Measurements from ENCODE around the gene SEMA4B.
"Not testable (repeated sequence)": the region's sequence is repeated elsewhere in the genome, so short reads cannot be mapped to it uniquely, and the experiment has no call there.

Gene SEMA4B

DNA sequence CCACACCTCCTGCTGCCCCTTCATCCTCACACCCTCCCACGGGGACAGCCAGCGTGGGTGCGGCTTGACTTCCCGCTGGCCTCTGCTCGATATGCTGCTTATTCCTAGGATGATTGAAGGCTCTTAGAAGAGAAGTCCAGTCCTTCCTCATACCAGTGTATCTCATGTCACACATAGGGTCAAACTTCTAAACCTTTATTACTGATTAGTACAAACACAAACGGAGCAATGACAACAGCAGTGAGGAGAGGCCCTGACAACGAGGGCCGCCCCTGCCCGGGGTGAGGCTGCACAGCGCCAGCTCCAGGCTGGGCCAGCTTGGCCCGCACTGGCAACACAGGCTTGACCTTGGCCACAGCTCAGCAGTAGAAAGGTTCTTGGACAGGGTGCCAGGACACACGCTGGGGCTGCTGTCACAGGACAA is 29.0 kb downstream of the SEMA4B start:
- DNase-seq = no peak

DNA sequence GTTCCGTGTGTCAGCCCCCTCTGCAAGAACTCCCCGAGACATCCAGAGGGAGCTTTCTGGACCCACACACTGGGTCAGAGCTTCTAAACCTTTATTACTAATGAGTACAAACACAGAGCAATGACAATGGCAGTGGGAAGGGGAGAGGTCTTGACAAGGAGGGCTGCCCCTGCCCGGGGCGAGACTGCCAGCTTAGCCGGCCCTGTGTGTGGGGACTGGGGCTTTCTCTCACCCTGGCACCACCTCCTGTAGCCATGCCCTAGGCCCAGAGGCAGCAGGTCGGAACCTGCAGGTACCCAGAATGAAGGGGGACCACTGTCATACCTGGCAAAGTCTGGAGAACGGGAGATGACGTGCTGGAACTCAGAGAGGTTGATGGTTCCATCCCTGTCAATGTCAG is 29.5 kb downstream of the SEMA4B start:
- no peak for DNase-seq

DNA sequence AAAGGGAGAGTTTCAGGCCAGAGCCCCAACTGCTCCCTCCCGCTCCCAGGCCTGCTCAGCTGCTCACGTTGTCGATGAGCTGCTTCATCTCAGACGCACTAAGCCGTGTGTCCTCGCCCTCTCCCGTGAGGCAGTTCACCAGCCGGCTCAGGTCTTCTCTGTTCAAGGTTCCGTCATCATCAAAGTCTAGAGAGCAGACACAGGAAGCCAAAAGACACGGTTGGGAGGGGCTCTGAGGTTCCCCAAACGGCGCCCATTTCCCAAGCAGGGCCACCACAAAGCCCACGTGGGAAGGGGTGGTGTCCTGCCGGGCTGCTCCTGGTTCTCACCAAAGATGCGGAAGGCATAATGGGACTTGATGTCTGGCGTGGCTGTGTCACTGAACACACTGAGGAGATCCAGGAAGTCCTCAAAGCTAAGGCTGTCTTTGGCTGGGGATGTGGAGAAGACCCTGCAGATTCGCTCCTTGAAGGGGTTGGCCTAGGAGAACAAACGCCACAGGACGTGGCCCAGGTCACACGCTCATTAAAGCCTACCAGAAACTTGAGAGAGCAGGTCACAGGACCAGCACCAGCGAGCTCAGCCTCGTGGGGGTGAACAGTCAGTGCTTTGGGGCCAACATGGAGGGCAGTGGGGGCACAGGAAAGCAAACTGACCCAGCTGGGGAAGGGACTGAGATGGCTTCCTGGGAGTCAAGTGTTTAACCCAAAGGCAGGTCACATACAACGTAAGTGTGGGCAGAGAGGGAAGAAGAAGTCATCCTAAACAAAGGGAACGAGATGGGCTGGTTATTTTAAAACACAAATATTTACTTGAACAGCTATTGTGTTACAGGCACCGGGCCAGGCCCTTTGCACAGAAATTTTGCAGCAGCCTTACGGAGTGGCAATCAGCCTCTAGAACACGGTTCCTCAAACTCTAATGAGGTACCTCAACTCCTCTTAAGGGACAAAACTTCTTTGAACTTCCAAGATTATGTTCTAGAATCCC is 30.2 kb downstream of the SEMA4B start:
- no peak for DNase-seq

DNA sequence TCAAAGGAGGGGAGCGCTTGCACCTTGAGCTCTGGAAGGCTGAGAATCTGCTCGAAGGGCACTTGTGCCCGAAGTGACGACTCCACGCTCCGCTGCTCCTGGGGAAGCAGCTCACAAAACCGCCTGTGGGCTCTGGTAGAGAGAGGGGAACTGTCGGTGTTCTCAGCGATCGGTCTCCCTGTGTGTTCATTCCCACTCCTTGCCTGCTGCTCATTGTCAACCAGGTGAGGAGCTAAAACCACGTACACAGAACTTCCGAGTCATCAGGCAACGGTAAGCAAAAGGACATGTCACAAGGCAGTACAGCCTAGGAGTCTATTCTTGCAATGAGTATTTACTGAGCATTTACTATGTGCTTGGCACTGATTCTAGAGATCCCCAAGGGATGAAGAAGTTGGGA is 31.1 kb downstream of the SEMA4B start:
- no peak for DNase-seq

DNA sequence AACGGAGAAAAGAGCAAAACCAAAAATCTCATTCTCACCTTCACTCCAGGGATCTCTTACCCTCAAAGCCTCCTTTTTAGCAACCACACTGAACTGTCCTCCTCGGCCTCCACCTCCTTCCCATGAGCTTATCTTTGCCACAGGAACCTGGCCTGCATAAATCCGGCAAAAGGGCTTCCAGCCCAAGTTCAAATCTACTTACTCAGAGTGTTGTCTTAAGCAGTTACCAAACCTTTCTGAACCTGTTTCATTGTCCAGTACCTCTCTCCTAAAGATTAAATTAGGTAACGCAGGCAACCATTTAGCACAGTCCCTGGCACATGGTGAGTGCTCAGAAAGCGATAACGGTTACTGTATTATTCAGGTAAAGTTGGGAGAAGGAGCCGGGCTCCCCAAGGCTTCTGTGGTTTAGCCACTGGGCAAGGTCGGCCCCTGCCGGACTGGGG is 31.8 kb downstream of the SEMA4B start:
- DNase-seq = no peak

DNA sequence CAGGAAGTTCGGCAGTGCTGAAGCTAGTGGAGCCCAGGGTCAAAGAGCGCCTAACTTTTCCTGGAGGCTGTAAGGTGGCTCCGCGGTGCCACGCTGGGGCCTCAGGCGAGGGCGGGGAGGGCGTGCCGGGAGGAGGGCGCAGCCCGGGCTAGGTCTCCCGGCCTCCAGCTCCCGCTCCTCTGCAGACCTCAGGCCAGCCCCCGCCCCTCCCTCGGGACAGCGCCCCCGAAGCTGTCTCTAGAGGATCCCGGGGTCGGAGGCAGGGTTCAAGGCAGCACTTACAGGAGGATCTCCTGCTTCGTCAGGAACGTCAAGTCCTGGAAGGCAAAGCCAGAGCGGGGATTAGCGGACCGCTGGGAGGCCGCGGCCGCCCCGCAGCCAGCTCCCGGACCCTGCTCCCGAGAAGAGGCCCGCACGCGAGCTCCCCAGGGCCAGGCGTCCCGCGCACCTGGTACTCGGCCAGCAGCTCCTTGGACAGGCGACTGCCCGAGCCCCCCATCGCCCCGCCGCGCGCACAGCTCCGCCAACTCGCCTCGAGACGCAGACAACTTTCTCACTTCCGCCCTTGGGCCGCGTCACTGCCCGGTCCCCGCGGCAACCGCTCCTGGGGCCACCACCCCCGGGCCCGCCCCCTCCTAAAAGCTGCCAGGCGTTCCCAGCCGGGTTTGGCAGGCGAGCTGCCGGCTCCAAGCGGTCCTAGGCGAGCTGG is 32.4 kb downstream of the SEMA4B start, which contains the start of gene CIB1:
CIB1 (minus strand) TSS at position 555 of the 709 bp plus-strand sequence; CDS start at position 499, 56 bp downstream.
- DNase-seq = peak; percentile 87

DNA sequence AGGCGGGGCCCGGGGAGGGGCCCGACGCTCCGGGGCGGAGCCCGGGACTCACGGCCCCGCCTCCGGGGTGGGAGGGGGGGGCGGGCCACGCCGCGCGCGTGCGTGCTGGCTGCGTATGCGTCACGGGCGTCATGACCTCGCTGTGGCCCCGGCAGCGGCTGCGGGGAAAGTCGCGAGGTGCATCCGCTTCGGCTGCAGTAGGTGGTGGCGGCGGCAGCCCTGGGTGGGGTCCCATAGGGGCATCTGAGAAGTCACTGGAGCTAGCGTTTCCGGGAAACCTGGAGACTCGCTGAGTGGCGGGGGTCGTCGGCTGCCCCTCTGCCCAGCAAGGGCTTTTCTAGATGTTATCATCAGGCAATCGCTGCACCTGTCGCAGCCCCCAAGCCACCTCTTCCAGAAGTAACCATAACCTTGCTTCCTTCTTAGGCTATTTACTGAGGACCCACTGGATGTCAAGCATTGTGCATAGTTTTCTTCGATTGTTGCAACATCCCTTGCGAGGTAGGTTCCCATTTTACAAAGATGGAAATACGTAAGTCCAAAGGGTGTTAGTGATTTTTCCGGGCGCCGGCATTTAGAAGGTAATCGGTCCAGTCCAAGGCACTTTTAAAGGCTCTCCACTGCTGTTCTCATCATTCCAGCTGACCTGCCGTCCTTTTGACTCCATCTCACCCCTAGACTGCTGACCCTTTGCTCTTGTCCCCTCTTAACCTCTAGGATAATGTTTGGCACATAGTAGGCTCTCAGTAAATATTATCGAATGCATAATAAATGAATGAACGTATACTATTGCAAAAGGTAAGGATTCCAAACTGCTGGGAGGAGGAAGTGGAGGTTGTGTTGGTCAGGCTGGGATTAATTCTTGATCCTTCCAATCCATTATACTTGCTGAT is 33.2 kb downstream of the SEMA4B start, which contains the start of gene GDPGP1:
GDPGP1 (plus strand) TSS at position 114 of the 893 bp plus-strand sequence. CDS start 6,700 bp downstream, outside the sequence.
- no peak for DNase-seq

DNA sequence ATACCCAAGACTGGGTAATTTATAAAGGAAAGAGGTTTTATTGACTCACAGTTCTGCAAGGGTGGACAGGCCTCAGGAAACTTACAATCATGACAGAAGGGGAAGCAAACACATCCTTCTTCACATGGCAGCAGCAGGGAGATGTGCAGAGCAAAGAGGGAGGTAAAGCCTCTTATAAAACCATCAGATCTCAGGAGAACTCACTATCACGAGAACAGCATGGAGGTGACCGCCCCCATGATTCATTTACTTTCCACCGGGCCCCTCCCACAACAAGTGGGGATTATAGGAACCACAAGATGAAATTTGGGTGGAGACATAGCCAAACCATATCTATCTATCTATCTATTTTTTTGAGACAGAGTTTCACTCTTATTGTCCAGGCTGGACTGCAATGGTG is 38.2 kb downstream of the SEMA4B start:
- DNase-seq = no peak

DNA sequence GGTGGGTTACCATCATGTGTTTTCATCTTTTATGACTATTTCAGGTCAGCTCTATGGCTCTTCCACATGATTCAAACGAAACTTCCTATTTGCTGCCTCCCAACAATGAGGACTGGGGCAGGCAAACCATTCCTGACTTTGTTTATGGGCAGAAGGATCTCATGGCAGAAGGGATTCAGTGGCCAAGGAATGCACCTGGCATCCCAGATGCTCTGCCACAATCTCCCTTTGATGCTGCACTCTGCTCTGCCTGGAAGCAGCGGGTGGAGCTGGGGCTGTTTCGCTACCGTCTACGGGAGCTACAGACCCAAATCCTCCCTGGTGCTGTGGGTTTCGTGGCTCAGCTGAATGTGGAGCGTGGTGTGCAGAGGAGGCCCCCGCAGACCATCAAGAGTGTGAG is 39.7 kb downstream of the SEMA4B start:
- no peak for DNase-seq

DNA sequence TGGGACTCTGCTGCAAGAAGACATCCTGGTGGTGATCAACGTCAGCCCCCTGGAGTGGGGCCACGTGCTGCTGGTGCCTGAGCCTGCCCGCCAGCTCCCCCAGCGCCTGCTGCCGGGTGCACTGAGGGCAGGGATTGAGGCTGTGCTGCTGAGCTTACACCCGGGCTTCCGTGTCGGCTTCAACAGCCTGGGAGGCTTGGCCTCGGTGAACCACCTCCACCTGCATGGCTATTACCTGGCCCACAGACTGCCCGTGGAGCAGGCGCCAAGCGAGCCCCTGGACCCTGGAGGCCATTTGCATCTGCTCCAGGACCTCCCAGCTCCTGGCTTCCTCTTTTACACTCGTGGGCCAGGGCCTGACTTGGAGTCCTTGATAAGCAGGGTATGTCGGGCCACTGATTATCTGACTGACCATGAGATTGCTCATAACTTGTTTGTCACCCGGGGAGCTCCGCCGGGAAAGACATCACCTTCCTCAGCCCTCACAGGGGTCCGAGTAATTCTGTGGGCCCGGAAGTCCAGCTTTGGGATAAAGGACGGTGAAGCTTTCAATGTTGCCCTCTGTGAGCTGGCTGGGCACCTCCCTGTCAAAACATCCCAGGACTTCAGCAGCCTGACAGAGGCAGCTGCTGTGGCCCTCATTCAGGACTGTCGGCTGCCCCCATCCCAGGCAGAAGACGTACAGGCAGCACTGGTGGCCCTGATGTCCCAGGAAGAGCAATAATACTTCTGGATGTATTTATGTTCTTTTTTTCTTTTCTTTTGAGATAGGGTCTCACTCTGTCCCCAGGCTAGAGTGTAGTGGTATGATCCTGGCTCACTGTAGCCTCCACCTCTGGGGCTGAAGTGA is 40.4 kb downstream of the SEMA4B start:
- no peak for DNase-seq

DNA sequence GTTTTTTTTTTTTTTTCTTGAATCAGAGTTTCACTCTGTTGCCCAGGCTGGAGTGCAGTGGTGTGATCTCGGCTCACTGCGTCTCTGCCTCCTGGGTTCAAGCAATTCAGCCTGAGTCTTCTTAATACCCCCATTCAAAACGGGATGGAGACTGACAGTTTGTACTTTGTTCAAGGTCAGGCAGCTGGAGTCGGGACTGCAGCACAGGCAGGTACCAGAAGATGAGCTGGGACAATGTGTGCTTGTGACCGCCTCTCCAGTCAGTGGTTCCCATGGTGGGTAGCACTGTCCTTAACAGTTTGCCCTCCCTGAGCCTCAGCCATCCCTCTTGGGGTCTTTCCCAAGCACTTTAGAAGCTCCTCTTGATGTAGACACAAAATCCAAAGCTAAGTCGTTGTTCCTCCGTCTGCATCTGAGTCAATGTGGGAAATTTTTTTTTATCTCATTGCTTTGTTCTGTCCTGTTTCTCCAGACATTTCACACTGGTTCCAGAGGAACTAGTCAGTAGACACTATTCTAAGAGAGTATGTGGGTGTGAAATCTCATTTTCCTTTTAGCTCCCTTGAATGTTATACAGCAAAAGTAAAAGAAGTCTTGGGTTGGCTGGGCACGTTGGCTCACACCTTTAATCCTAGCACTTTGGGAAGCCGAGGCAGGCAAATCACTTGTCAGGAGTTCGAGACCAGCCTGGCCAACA is 43.0 kb downstream of the SEMA4B start:
- no peak for DNase-seq

DNA sequence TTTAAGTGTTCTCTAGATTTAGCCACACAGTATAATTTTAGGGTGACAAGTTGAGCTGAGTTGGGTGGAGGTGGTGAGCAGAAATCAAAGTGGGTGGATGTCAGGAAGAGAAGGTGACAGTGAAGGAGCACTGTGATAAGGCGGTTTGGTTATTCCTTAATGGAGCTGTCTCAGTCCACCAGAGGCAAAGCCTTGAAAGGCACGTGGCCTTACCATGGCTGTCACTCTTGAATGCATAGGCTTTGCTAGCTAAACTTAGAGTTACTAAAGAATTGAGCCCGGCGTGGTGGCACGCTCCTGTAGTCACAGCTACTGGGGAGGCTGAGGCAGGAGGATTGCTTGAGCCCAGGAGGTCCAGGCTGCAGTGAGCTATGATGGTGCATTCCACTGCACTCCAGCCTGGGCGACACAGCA is 47.7 kb downstream of the SEMA4B start:
- no peak for DNase-seq

DNA sequence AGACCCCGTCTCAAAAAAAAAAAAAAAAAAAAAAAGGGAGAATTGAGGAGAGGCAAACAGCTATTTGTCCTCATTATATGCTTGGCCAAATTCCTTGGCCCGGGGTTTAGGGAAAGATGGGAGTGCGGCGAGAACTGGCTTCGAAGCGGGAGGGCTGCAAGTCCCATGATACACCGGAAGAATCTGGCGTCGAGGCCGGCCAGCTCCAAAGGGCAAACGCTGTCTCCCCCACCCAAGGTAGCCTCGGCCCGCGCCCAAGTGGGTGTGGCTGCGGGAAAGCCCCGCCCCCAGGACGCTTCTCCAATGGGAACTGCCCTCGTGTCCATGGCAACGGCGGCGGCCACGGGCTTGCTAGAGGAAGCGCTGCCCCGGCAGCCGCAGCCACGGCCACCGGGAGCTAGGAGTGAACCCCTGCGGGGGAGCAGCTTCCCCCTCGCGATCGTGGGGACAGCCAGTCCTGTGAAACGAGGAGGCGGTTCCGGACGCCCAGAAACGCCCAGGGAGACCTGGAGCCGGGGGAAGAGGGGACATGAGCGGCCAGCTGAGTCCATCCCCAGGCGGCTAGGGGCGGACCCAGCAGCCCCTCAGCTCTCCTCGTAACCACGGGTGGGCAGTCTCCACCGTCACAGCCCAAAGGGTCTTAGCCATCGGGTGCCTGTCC is 48.2 kb downstream of the SEMA4B start, which contains the start of gene TTLL13:
TTLL13 (plus strand) TSS at position 354 of the 661 bp plus-strand sequence. CDS start 1,075 bp downstream, outside the sequence.
- DNase-seq = peak; percentile 10

DNA sequence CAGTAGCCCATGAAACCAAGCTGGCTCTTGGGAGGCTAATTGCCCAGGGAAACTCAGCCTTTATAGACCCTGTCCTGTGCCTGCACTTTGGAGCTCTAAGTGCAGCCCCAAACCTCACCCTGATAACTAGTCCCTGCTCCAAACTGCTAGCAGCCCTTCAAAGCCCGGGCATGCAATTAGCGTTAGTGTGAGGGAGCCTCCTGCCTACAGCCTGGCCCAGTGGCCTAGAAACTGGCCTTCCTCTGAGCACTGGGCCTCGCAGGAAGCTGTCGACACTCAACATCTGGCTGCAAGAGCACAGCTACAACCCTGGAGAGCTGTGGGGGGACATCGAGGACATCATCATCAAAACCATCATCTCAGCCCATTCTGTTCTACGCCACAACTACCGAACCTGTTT is 56.6 kb downstream of the SEMA4B start:
- no peak for DNase-seq

DNA sequence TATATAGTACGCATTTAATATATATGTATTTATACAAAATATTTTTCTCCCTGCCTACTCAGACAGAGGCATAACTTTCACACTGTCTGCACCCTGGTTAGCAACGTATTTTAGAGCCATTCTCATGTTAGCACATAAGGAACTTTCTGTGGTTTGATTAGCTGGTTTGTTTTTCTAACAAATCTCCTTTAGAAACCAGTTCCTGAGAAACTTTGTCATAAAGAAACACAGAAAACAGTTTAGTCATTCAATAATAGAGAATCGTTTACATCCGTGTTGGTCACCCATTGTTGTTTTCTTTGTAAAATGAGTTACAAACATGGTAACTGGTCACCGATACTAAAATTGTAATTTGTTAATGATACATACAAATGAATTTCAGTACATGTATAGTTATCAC is 58.4 kb downstream of the SEMA4B start:
- DNase-seq = no peak

DNA sequence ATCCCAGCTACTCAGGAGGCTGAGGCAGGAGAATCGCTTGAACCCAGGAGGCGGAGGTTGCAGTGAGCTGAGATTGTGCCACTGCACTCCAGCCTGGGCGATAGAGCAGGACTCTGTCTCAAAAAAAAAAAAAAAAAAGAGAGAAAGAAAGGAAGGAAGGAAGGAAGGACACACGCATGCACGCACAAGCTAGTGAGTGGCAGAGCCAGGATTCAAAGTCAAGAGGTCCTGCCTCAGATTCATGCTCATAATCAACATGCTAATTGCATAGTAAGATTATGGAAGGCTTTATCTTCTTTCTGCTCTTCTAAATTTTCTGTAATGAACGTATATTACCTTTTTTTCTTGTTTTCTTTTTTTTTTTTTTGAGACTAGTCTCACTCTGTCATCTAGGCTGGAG is 59.6 kb downstream of the SEMA4B start:
- DNase-seq = not testable (repeated sequence)

DNA sequence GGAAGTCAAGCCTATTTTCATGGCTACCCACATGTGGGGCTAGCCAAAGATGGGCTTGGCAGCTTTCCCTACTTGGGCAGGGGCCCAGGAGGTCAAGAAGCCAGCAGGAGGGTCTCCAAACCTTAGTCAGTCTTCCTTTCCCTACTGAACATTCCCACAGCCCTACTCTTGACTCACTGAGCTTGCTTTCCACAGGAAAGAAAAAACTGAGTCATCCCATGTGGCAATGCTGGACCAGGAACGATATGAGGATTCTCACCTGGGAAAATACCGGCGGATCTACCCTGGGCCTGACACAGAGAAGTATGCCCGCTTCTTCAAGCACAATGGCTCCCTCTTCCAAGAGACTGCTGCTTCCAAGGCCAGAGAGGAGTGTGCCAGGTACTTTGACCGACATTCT is 60.7 kb downstream of the SEMA4B start:
- DNase-seq = no peak

DNA sequence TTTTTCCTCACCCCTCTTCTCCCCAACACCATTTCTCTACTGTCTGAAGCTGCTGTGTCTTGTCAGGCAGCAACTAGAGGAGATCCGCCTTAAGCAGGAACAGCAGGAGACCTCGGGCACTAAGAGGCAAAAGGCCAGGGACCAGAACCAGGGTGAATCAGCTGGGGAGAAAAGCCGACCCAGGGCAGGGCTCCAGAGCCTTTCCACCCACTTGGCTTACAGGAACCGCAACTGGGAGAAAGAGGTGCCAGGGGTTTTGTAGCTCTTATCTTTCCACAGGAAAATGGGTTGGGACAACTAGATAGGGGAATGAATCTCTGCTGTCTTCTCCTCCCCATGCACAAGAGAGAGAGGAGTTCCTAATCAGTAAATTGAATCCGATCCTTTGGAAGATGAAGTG is 61.3 kb downstream of the SEMA4B start:
- DNase-seq = no peak

DNA sequence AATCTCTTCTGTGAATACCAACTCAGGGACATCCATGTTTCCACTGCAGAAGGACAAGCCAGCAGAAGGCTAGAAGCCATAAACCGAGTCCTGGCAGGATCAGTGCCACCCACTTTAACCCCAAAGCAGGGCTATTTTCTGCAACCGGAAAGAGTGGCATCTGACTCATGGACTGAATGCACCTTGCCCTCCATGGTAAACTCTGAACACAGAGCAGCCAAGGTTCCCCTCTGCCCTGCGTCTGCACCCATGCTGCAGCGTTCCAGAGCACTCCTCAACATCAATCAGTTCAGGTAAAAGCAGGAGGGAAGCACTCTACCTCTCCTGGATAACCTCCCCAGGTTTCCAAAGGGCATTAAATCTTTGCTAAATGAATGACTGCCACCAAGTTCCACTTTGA is 63.5 kb downstream of the SEMA4B start:
- DNase-seq = no peak
